Endometrial microvascular endothelial cells (primary cell): ENCODE measurements around the gene CYFIP1. TPM values are rescaled to one million over a fixed set of nuclear protein-coding genes. Genes with fewer than 3 reads are reported as not detected.

Source experiments
- in situ Hi-C: cut with HindIII; loops from 2 replicates; pipeline ENCODE4 v1.10.0; 2017; ENCODE audit warnings: low sequenced_read_pairs, low pct_unique_long_range_greater_than_20kb; ENCODE audit errors: inconsistent ontology term
- total RNA-seq: library from RNA; depleted of rRNA; stranded (reverse); fragments of >200 nt; gene quantifications from one replicate; pipeline ENCODE4 v1.2.3, GENCODE V29; 2015; ENCODE audit errors: inconsistent ontology term

The CYFIP1 gene
- total RNA-seq, 1 donor from 2014 or later = 117 TPM

DNA sequence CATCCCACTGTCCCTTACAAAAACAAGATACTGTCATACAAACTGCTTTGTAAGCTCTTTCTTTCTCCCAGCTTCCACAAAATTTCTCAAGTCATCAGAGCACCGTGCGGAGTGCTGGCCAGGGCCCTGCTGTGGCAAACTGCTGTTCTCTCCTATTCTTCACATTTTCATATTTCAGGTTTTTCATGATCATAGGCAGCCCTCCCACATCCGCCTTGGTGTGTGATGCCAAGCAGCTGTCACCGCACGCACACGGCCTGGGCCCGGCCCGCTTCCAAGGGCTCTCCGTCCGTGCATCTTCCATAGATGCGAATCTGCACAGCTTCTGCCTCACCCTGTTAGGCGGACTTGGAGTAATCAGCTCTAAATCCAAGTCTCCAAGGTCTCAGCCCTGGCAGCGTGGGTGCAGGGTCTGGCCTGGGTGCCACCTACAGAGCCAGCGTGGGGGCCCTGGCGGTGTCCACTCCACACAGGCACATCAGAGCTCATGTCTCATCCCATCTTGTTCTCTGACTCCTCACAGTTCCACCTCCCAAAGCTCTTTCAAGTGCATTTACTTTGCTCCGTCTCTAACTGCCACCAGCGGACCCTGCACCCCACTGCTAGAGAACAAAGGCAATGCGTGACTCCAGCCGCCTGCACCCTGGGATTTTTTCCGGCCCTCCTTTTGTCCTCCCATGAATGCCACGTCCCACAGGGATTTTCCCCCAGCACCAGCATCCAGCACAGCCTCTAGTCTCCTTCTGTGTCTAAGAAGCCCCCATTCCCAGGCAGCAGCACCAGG, 27.2 kb downstream of the CYFIP1 start:
- in situ Hi-C loops = no loop called here

- in situ Hi-C loops = no loop called here
Measured at GRCh38 chr15:22951381-22952280, 28.5 kb downstream of the CYFIP1 start.

DNA sequence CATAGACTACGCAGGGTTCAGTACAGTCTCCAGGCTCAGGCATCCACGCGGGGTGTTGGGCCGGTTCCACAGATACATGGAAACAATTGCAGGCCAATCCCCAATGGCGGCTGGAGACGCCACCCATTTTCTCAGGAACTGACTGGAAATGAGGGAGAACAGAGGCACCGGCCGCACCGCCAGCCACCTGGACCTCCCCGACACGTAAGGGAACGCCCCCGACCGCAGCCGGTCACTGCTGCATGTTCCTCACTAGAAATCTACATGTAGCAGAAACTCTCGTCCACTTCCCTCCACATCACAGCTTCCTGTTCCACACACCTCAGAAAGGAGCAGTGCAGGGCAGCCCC, 29.2 kb downstream of the CYFIP1 start:
- in situ Hi-C loops = no loop called here

GRCh38 chr15:22950256-22950990, 29.7 kb downstream of the CYFIP1 start:
- in situ Hi-C loops = no loop called here

DNA sequence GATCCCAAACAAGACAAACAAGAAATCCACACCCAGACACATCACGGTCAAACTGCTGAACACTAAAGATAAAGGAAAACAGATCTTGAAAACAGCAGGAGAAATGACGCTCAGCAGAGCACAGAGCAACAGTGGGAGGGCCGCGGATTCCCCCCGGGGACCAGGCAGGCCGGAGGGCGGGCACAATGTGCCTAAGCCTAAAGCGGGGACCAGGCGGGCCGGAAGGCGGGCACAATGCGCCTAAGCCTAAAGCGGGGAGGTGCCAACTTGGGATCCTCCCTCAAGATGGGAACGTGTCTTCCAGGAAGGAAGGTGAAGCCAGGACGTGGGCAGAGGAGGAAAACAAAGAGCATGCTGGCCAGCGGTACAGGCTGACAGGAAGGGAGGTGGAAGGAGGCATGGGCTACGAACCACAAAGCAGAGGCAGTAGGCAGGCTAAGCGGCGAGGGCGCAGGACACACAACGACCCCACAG, 31.1 kb downstream of the CYFIP1 start:
- in situ Hi-C loops = no loop called here

DNA sequence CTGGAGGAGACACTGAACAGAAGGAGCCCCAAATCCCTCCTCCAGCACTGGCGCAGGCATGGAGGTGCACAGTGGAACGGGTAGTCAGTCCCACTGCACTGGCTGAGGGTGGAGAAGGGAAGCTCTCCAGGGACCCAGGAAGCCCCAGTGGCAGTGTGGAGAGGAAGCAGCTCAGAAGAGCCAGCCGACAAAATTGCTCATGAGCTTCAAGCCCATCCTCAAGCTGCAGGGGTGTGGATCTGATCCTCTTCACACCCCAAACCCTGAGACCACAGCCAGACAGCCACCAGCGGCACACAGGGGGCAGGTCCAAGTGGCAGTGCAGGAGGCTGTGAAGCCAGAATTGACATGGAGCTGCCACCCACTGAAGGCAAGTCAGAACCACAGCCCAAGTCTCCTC, 32.1 kb downstream of the CYFIP1 start:
- in situ Hi-C loops = no loop called here

GRCh38 chr15:22947101-22948000, 32.8 kb downstream of the CYFIP1 start:
- in situ Hi-C loops = no loop called here

DNA sequence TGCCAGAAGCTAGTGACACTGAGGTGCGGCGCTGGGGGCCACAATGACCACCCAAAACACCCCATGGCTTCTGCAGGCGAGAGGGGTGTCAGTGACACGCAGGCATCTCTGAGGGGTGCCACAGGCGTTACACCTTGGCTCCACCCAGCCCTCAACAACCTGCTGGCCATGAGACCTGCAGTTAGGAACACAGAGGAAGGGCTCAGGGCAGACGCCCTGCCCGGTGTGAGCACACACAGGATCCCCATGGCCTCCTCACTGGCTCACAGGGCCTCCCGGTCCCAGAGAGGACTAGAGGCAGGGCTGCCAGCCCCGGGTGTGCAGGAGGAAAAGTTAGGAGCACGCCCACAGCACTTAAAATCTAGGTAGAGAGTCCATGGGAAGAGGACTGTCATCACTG, 35.1 kb downstream of the CYFIP1 start:
- in situ Hi-C loops = no loop called here

GRCh38 chr15:22944651-22945050, 35.5 kb downstream of the CYFIP1 start:
- in situ Hi-C loops = no loop called here

DNA sequence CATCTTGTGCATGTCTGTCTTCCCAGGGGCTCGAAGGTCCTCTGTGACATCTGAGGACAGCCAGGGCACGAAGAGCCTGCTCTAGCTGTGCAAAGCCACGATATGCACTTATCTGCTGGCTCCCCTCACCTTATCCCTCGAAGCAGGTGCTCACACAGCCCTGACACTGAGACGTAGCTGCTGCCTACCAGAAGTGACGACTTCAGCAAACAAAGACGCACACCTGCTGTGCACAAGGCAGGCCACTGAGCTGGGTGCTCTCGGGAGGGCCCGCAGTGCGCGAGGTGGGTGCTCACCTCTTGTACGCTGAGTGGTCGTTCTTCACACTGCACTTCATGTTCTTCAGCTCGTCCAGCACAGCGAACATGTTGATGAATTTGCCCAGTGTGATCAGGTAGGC, 37.3 kb downstream of the CYFIP1 start:
- in situ Hi-C loops = no loop called here

DNA sequence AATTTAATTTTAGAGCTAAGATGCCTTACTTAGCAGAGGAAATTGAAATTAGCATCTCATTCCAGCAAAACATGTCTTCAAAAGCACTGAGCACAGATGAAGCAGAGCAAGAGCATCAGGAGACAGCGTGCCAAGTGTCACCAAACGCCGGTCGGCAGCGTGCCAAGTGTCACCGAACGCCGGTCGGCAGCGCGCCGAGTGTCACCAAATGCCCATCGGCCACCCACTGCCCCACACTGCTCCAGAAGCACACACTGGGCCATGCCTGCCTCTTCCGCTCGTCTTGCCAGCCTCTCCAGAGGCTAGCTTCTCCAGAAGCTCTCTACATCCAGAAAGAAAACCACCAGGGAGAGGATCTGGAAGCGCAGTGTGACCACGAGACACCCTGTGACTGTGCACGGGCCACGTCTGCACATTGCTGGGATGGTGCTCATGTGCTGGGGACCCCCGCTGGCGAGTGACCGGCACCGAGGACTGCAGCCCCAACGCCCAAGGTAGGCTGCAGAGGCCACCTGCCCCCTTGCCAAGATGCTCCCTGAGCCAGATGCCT, 37.8 kb downstream of the CYFIP1 start:
- in situ Hi-C loops = no loop called here

DNA sequence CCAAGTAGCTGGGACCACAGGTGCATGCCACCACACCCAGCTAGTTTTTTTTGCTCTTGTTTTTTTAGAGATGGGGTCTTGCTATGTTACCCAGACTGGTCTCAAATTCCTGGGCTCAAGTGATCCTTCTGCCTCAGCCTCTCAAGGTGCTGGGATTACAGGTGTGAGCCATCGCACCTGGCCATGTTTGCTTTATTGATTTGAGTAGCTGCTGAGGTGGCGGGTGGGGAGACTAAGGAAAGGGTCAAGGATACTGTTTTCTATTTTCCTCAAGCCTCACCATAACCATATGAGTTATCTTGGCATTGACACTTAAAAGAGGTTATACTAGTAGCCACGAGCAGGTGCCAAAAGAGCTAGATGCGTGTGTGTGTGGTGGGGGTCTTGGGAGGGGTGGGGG, 39.0 kb downstream of the CYFIP1 start:
- in situ Hi-C loops = no loop called here

- in situ Hi-C loops = no loop called here
Measured at GRCh38 chr15:22939652-22940061, 40.5 kb downstream of the CYFIP1 start.

DNA sequence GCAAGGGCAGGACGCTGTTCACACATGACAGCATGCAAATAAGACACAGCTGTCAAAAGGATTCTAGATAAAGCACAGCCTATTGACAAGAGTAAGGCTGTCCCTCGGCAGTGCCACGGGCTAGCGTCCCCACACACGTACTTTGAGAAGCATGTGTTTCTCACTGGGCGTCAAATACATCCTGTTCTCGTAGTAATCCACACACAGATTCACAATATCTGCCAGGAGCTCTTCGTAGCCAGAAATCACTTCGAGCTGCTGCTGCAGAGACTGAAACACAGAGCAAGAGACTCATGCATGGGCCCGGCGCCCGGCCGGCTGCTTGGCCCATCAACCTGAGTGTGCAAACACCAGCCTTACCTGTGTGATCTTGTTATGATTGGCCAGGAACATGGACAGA, 41.1 kb downstream of the CYFIP1 start:
- in situ Hi-C loops = no loop called here

DNA sequence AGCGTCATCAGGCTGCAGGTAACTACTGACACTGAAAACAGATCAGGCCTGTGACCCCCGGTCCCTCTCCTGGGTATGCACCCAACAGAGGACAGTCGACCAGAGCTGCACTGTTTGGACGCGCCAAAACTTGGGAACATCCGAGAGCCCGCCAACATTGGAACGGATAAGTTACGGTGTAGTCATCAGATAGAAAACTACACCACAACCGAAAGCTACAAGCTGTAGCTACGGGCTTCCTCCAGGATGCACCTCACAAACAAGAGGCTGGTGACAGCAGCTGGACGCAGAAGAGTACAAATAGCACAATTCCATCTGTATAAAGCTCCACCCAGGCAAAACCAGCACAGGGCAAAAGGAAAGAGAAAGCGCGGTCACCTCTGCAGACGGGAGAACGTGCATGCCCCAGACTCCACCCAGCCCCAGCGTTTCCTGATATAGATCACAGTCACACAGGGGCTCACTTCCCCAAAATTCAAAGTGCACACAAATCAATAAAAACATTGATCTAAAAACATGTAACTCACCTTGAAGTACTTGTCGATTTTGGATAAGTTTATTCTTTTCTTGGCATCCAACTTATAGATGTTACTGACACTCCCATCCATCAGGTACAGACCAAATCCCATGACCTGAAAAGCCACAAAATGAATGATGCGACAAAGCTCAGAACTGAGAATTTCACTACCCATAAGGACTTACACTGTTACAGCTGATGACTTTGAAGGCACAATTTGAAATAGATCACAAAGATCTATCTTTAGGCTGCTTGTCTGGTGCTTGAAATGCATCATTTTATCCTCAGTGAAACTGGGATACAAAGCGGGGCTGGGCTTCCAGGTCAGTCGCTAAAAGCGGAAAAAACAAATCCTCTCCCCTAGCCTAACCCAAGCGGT, 43.3 kb downstream of the CYFIP1 start:
- in situ Hi-C loops = no loop called here

DNA sequence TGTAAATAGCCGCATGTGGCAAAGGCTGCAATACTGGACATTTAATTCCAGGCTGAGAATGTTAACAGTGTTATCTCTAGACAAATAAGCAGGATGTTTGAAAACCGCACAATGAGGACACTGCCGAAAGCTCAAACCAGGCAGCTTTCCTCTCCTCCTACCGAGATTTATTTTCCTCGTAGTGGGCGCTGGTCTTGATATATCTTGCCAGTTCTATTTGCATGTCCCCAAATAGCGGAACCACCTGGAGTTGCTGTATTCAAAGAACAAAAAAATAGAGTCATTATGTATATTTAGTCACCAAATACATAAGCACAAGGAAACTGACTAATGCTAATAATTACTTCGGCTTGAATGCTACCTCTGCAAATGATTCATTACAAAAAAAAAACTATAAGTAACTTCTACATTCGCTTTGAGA, 46.5 kb downstream of the CYFIP1 start:
- in situ Hi-C loops = no loop called here

DNA sequence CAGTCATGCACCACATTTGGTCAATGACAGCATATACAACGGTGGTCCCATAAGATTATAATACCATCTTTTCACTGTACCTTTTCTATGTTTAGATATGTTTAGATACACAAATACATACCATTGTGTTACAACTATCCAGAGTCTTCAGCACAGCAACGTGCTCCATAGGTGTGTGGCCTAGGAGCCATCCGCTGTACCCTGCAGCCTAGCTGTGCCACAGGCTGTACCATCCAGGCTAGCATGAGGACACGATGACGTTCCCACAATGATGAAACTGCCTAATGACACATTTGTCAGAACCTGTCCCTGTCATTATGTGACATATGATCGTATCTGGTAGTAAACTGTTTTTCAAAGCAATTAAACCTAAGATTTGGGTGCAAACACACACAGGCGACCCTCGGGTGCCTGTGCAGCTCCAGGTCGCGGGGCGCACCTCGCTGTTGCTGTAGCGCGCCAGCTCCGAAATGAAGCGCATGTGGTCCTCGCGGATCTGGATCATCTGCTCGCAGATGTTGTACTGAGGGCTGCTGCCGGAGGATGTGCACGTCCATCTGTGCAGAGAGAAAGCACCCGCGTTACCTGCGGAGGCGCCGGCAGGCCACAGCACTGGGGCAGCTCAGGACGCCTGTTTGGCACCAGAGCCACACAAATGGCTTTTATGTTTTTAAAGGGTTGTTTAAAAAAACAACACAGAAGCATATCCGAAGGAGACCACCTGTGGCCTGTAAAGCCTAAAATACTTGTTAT, 48.2 kb downstream of the CYFIP1 start:
- in situ Hi-C loops = no loop called here
